WERI-Rb-1 (cell line): Measurements from ENCODE around the gene LRRC4C.

Source experiments
- DNase-seq: peaks from one replicate; pipeline ENCODE4 v3.0.0-alpha.2; 2020
- H3K27ac ChIP-seq: fragments of 250-450 bp; sonication (Bioruptor Pico); 2 replicates; pipeline ENCODE4 v1.5.1; 2020; ENCODE audit warnings: mild to moderate bottlenecking, moderate library complexity
- H3K27me3 ChIP-seq: fragments of 250-450 bp; sonication (Bioruptor Pico); 2 replicates; pipeline ENCODE4 v1.5.1; 2021; ENCODE audit warnings: mild to moderate bottlenecking, low read depth, moderate library complexity; ENCODE audit not compliant: insufficient read depth, severe bottlenecking
- H3K36me3 ChIP-seq: fragments of 250-450 bp; sonication (Bioruptor Pico); 2 replicates; pipeline ENCODE4 v1.5.1; 2020; ENCODE audit warnings: mild to moderate bottlenecking, moderate library complexity
- H3K4me3 ChIP-seq: 2 replicates; pipeline ENCODE4 v1.5.1; 2011; ENCODE audit warnings: low read depth, mild to moderate bottlenecking, control low read depth, low read length
- H3K9me3 ChIP-seq: fragments of 250-450 bp; sonication (Bioruptor Pico); 2 replicates; pipeline ENCODE4 v1.5.1; 2021; ENCODE audit warnings: mild to moderate bottlenecking, moderate library complexity; ENCODE audit not compliant: severe bottlenecking
- CTCF ChIP-seq: IDR thresholded peaks from 2 replicates; pipeline ENCODE4 v1.5.1; 2011; ENCODE audit warnings: low read depth, mild to moderate bottlenecking, control low read depth, inconsistent platforms, low read length

LRRC4C gene

GRCh38 chr11:40841231-40841630, 618.2 kb downstream of the LRRC4C start:
- peaks cover 13% of the 10 kb centered on the region for H3K27me3 ChIP-seq
- H3K4me3 ChIP-seq: no peak overlapping the region
- H3K9me3 ChIP-seq: no peaks in the 10 kb centered on the region
- TF ChIP-seq CTCF: no peak
- no peaks in the 10 kb centered on the region for H3K36me3 ChIP-seq
- H3K27ac ChIP-seq: no peak overlapping the region
- no peak for DNase-seq

- peaks cover 17% of the 10 kb centered on the region for H3K27me3 ChIP-seq
- no peak overlapping the region for H3K27ac ChIP-seq
- no peak overlapping the region for H3K4me3 ChIP-seq
- no peaks in the 10 kb centered on the region for H3K36me3 ChIP-seq
- H3K9me3 ChIP-seq: no peaks in the 10 kb centered on the region
- no peak for DNase-seq
- no peak for TF ChIP-seq CTCF
Measured at GRCh38 chr11:40838181-40838683, 621.2 kb downstream of the LRRC4C start.

GRCh38 chr11:40827116-40827515, 632.3 kb downstream of the LRRC4C start:
- Histone ChIP-seq H3K4me3 (no peak overlapping the region), H3K9me3 (no peaks in the 10 kb centered on the region), H3K27me3 (peaks cover 21% of the 10 kb centered on the region), H3K27ac (no peak overlapping the region), H3K36me3 (no peaks in the 10 kb centered on the region)
- no peak for TF ChIP-seq CTCF
- no peak for DNase-seq

- Histone ChIP-seq H3K27ac (no peak overlapping the region), H3K9me3 (no peaks in the 10 kb centered on the region), H3K4me3 (no peak overlapping the region), H3K27me3 (peaks cover 21% of the 10 kb centered on the region), H3K36me3 (no peaks in the 10 kb centered on the region)
- TF ChIP-seq CTCF: no peak
- no peak for DNase-seq
Measured at GRCh38 chr11:40826601-40827000, 632.9 kb downstream of the LRRC4C start.

GRCh38 chr11:40825201-40825834, 634.1 kb downstream of the LRRC4C start:
- H3K27me3 ChIP-seq: peaks cover 21% of the 10 kb centered on the region
- H3K4me3 ChIP-seq: no peak overlapping the region
- H3K27ac ChIP-seq: no peak overlapping the region
- no peaks in the 10 kb centered on the region for H3K36me3 ChIP-seq
- H3K9me3 ChIP-seq: no peaks in the 10 kb centered on the region
- TF ChIP-seq CTCF: no peak
- DNase-seq: no peak

GRCh38 chr11:40819230-40819629, 640.2 kb downstream of the LRRC4C start:
- Histone ChIP-seq H3K4me3 (no peak overlapping the region), H3K36me3 (no peaks in the 10 kb centered on the region), H3K27ac (no peak overlapping the region), H3K27me3 (no peaks in the 10 kb centered on the region), H3K9me3 (no peaks in the 10 kb centered on the region)
- TF ChIP-seq CTCF: no peak
- DNase-seq: no peak
